Mammary epithelial cell (primary cell): Measurements from ENCODE around the gene OS9.

Experiments
- EZH2 ChIP-seq: IDR thresholded peaks from 2 replicates; pipeline ENCODE4 v1.6.1; 2012; ENCODE audit warnings: low read length, inconsistent platforms, borderline replicate concordance
- TF ChIP-seq, protein P1 (sequence below), 2 donors: IDR thresholded peaks in 1 of 2; conservative IDR thresholded peaks in 1 of 2; 2 replicates each; pipeline ENCODE4 v1.5.1; 2011 to 2012; ENCODE audit warnings: inconsistent platforms in 2 of 2, low read length in 2 of 2, mild to moderate bottlenecking in 2 of 2, control low read depth in 1 of 2, low read depth in 1 of 2; ENCODE audit not compliant: insufficient read depth in 1 of 2; ENCODE audit errors: extremely low read depth in 1 of 2

DNA sequence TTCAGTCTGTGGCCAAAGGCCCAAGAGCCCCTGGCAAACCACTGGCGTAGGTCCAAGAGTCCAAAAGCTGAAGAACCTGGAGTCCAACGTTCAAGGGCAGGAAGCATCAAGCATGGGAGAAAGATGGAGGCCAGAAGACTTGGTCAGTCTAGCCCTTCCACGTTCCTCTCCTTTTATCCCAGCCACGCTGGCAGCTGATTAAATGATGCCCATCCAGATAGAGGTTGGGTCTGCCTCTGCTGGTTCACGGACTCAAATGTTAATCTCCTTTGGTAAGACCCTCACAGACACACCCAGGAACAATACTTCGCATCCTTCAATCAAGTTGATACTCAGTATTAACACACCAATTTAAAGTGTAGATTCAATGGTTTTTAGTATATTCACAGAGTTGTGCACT is 21.1 kb upstream of the OS9 start:
- TF ChIP-seq, protein P1, sequence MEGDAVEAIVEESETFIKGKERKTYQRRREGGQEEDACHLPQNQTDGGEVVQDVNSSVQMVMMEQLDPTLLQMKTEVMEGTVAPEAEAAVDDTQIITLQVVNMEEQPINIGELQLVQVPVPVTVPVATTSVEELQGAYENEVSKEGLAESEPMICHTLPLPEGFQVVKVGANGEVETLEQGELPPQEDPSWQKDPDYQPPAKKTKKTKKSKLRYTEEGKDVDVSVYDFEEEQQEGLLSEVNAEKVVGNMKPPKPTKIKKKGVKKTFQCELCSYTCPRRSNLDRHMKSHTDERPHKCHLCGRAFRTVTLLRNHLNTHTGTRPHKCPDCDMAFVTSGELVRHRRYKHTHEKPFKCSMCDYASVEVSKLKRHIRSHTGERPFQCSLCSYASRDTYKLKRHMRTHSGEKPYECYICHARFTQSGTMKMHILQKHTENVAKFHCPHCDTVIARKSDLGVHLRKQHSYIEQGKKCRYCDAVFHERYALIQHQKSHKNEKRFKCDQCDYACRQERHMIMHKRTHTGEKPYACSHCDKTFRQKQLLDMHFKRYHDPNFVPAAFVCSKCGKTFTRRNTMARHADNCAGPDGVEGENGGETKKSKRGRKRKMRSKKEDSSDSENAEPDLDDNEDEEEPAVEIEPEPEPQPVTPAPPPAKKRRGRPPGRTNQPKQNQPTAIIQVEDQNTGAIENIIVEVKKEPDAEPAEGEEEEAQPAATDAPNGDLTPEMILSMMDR (conservative IDR thresholded peaks at IDR 0.05 in 1 of 2, IDR thresholded peaks at IDR 0.05 in 1 of 2; ENCODE audit: extremely low read depth in 1 of 2, insufficient read depth in 1 of 2, low read depth in 1 of 2, low read length in 2 of 2), result no peak
- TF ChIP-seq EZH2, result no peak
